Neutrophil (primary cell): ENCODE measurements around the gene RAB15.

Experiments
- H3K27ac ChIP-seq: fragments of 200-600 bp; sonication (generic); 2 replicates; pipeline ENCODE4 v1.5.1; 2016; ENCODE audit warnings: mild to moderate bottlenecking, moderate library complexity
- H3K27me3 ChIP-seq: fragments of 200-600 bp; sonication (generic); 2 replicates; pipeline ENCODE4 v1.6.0; 2016; ENCODE audit warnings: mild to moderate bottlenecking
- H3K36me3 ChIP-seq: fragments of 200-600 bp; sonication (generic); 2 replicates; pipeline ENCODE4 v1.5.1; 2017
- H3K4me1 ChIP-seq, 2 experiments: fragments of 200-600 bp in 1 of 2; sonication (generic) in 1 of 2; 1 replicate in 1 of 2; 2 replicates in 1 of 2; pipeline versions ENCODE4 v1.5.1 to v1.6.1; 2013 to 2016; ENCODE audit warnings: low read depth in 1 of 2, low read length in 1 of 2, mild to moderate bottlenecking in 1 of 2, moderate library complexity in 1 of 2; ENCODE audit not compliant: control insufficient read depth in 1 of 2, insufficient read depth in 1 of 2
- H3K4me3 ChIP-seq, 2 experiments: fragments of 200-600 bp in 1 of 2; sonication (generic) in 1 of 2; 1 replicate in 1 of 2; 2 replicates in 1 of 2; pipeline ENCODE4 v1.5.1; 2013 to 2016; ENCODE audit warnings: low read depth in 1 of 2, low read length in 1 of 2, mild to moderate bottlenecking in 1 of 2, moderate library complexity in 1 of 2
- H3K9me3 ChIP-seq: fragments of 200-600 bp; sonication (generic); 2 replicates; pipeline ENCODE4 v1.5.1; 2016
- CTCF ChIP-seq: fragments of 200-600 bp; sonication (generic); IDR thresholded peaks from 2 replicates; pipeline ENCODE4 v1.5.1; 2016; ENCODE audit warnings: antibody characterized with exemption

The RAB15 gene

GRCh38 chr14:64995291-64995690, 23.2 kb upstream of the RAB15 start:
- Histone ChIP-seq H3K9me3 (no peaks in the 10 kb centered on the region), H3K27ac (peak overlapping the region; percentile 98), H3K4me3 (no peak overlapping the region), H3K36me3 (no peaks in the 10 kb centered on the region), H3K4me1 (peaks cover 48 to 65% of the 10 kb centered on the region in 2 experiments), H3K27me3 (no peaks in the 10 kb centered on the region)
- no peak for TF ChIP-seq CTCF

GRCh38 chr14:64994540-64994939, 22.4 kb upstream of the RAB15 start:
- Histone ChIP-seq H3K4me1 (peaks cover 56 to 72% of the 10 kb centered on the region in 2 experiments), H3K36me3 (no peaks in the 10 kb centered on the region), H3K4me3 (peak overlapping the region in 1 of 2 experiments; percentile 39), H3K27ac (peak overlapping the region; percentile 98), H3K9me3 (no peaks in the 10 kb centered on the region), H3K27me3 (no peaks in the 10 kb centered on the region)
- no peak for TF ChIP-seq CTCF

- H3K27ac ChIP-seq: peak overlapping the region; percentile 98
- no peaks in the 10 kb centered on the region for H3K36me3 ChIP-seq
- H3K4me3 ChIP-seq: peak overlapping the region; percentile 34 to 39
- H3K9me3 ChIP-seq: no peaks in the 10 kb centered on the region
- no peaks in the 10 kb centered on the region for H3K27me3 ChIP-seq
- H3K4me1 ChIP-seq: peaks cover 59 to 74% of the 10 kb centered on the region in 2 experiments
- TF ChIP-seq CTCF: no peak
Measured at GRCh38 chr14:64993266-64993930, 21.3 kb upstream of the RAB15 start.

GRCh38 chr14:64992328-64992885, 20.3 kb upstream of the RAB15 start:
- TF ChIP-seq CTCF: no peak
- no peaks in the 10 kb centered on the region for H3K9me3 ChIP-seq
- no peaks in the 10 kb centered on the region for H3K27me3 ChIP-seq
- H3K4me3 ChIP-seq: peak overlapping the region in 1 of 2 experiments; percentile 39
- peaks cover 67 to 81% of the 10 kb centered on the region in 2 experiments for H3K4me1 ChIP-seq
- no peaks in the 10 kb centered on the region for H3K36me3 ChIP-seq
- H3K27ac ChIP-seq: peak overlapping the region; percentile 98

GRCh38 chr14:64990939-64991338, 18.8 kb upstream of the RAB15 start:
- Histone ChIP-seq H3K4me3 (no peak overlapping the region), H3K36me3 (no peaks in the 10 kb centered on the region), H3K9me3 (no peaks in the 10 kb centered on the region), H3K27me3 (no peaks in the 10 kb centered on the region), H3K27ac (peak overlapping the region; percentile 98), H3K4me1 (peaks cover 75 to 84% of the 10 kb centered on the region in 2 experiments)
- TF ChIP-seq CTCF: no peak
